VCaP (cell line): Measurements from ENCODE around the gene PDZD11.

Experiments
- H3K27ac ChIP-seq: fragments of 450-650 bp; 2 replicates; pipeline ENCODE4 v1.5.1; 2017
- CTCF ChIP-seq: fragments of 450-650 bp; conservative IDR thresholded peaks from 2 replicates; pipeline ENCODE4 v1.5.1; 2017; ENCODE audit warnings: mild to moderate bottlenecking, moderate library complexity

PDZD11 gene

GRCh38 chrX:70322784-70323183 lies 33.1 kb upstream of the PDZD11 start:
- H3K27ac ChIP-seq, result no peak overlapping the region
- TF ChIP-seq CTCF, result no peak

- no peak for TF ChIP-seq CTCF
- H3K27ac ChIP-seq, result no peak overlapping the region
These were observed 23.8 kb upstream of the PDZD11 start for GRCh38 chrX:70313503-70313902.

- H3K27ac ChIP-seq, result no peak overlapping the region
- TF ChIP-seq CTCF, result no peak
These were observed 12.0 kb upstream of the PDZD11 start for GRCh38 chrX:70301716-70302115.

DNA sequence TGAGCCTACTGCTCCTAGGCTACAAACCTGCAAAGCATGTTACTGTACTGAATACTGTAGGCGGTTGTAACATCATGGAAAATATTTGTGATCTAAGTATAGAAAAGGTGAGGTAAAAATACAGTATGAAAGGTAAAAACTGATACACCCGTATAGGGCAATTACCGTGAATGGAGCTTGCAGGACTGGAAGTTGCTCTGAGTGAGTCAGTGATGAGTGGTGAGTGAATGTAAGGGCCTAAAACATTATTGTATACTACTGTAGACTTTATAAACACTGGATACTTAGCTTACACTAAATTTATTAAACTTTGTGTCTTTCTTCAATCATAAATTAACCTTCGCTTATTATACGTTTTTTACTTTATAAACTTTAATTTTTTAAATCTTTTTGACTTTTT lies 3.9 kb upstream of the PDZD11 start:
- no peak for TF ChIP-seq CTCF

GRCh38 chrX:70292788-70293187 lies 3.1 kb upstream of the PDZD11 start:
- no peak overlapping the region for H3K27ac ChIP-seq
- TF ChIP-seq CTCF, result no peak

More for the DNA sequence above, 3.9 kb upstream of the PDZD11 start:
- H3K27ac ChIP-seq, result no peak overlapping the region

- no peak for TF ChIP-seq CTCF
- H3K27ac ChIP-seq, result peak overlapping the region; percentile 58
These were observed 447 bp downstream of the PDZD11 start for GRCh38 chrX:70289168-70289792.

DNA sequence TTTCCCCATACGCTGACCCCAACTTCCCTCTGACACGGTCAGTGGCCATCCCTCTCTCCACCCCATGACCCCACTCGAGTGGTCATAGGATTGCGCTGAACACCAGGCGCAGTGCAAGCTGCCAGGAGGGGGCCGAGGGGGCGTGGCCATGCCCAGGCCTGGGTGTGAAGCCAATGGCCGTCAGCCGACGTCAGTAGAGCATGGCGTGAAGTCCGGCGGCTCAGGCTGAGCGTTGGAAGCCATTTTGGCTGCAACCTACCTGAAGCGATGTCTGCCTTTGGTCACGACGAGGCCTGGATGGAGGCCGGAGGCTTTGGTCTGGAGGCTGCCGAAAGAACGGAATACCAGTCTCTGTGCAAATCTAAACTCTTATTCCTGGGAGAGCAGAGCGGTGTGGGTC lies 7.8 kb downstream of the PDZD11 start, which contains the start of gene RAB41:
Gene RAB41 (plus strand): TSS at position 222 of the 400 bp plus-strand sequence. CDS start 46 bp downstream, at position 268.
- no peak for TF ChIP-seq CTCF
- H3K27ac ChIP-seq, result no peak within 1 kb of the TSS
